PC-9 (cell line): ENCODE data around the gene COA8. TPM values are rescaled to one million over a fixed set of nuclear protein-coding genes. Genes with fewer than 3 reads are reported as not detected.

ENCODE experiments used
- BruUV-seq: library from RNA; stranded (reverse); fragments of 400-500 nt; replicated peaks from 2 replicates; lab custom pipeline; 2021; lab: Mats Ljungman, UMichigan
- CTCF ChIA-PET: fragments of 300-600 bp; sonication (Branson Sonifier 250); formaldehyde crosslinking; loops from one replicate; lab custom pipeline; 2022; ENCODE audit warnings: antibody characterized with exemption; lab: Charles Lee
- POLR2A ChIA-PET: fragments of 300-600 bp; sonication (Branson Sonifier 250); formaldehyde crosslinking; loops from one replicate; lab custom pipeline; 2022; ENCODE audit warnings: antibody characterized with exemption; ENCODE audit not compliant: unreplicated experiment; lab: Charles Lee
- DNase-seq, 2 experiments: peaks; one replicate each; pipeline versions ENCODE4 v3.0.0 to v3.0.0-alpha.2; 2015 to 2022; ENCODE audit warnings: mixed read lengths in 1 of 2
- H2AFZ ChIP-seq: fragments of 200-600 bp; sonication (generic); 2 replicates; pipeline ENCODE4 v1.8.1; 2017; ENCODE audit warnings: antibody characterized with exemption
- H3F3A ChIP-seq: fragments of 200-600 bp; sonication (generic); 2 replicates; pipeline ENCODE4 v1.8.1; 2017; ENCODE audit warnings: antibody characterized with exemption, mild to moderate bottlenecking, low read depth; ENCODE audit not compliant: insufficient read depth
- H3K27ac ChIP-seq: fragments of 200-600 bp; sonication (generic); 2 replicates; pipeline ENCODE4 v1.6.1; 2016; ENCODE audit warnings: mixed run types
- H3K27me3 ChIP-seq: fragments of 200-600 bp; sonication (generic); 2 replicates; pipeline ENCODE4 v1.6.1; 2016; ENCODE audit warnings: low read depth, mixed run types; ENCODE audit not compliant: insufficient read depth
- H3K36me3 ChIP-seq: fragments of 200-600 bp; sonication (generic); 2 replicates; pipeline ENCODE4 v1.6.1; 2016; ENCODE audit warnings: low read depth, mixed run types
- H3K4me1 ChIP-seq: fragments of 200-600 bp; sonication (generic); replicated peaks from 2 replicates; pipeline ENCODE4 v1.6.1; 2016; ENCODE audit warnings: mixed run types; ENCODE audit not compliant: insufficient read depth
- H3K4me2 ChIP-seq: fragments of 200-600 bp; sonication (generic); 2 replicates; pipeline ENCODE4 v1.6.1; 2017; ENCODE audit warnings: mixed run types
- H3K4me3 ChIP-seq: fragments of 200-600 bp; sonication (generic); 2 replicates; pipeline ENCODE4 v1.6.1; 2016; ENCODE audit warnings: mixed run types
- H3K79me2 ChIP-seq: fragments of 200-600 bp; sonication (generic); 2 replicates; pipeline ENCODE4 v1.6.1; 2017; ENCODE audit warnings: low read depth, mixed run types
- H3K9me2 ChIP-seq: fragments of 200-600 bp; sonication (generic); 2 replicates; pipeline ENCODE4 v1.8.1; 2017; ENCODE audit warnings: mild to moderate bottlenecking; ENCODE audit not compliant: insufficient read depth
- H3K9me3 ChIP-seq: fragments of 200-600 bp; sonication (generic); 2 replicates; pipeline ENCODE4 v1.8.1; 2016; ENCODE audit warnings: low read depth; ENCODE audit not compliant: insufficient read depth
- H4K20me1 ChIP-seq: fragments of 200-600 bp; sonication (generic); 2 replicates; pipeline ENCODE4 v1.8.1; 2017; ENCODE audit not compliant: insufficient read depth
- EZH2 ChIP-seq: fragments of 200-600 bp; sonication (generic); IDR thresholded peaks from 2 replicates; pipeline ENCODE4 v1.8.0; 2017; ENCODE audit warnings: antibody characterized with exemption, low read depth
- intact Hi-C: fragments of 100-400 bp; cut with micrococcal nuclease; formaldehyde crosslinking; loops from one replicate; pipeline ENCODE4 v1.10.0; 2022; ENCODE audit not compliant: unreplicated experiment
- total RNA-seq: library from RNA; stranded (reverse); gene quantifications from 2 replicates; pipeline ENCODE4 v1.2.3, GENCODE V29; 2021
- TF ChIP-seq, protein P1 (sequence below): fragments of 200-600 bp; sonication (generic); conservative IDR thresholded peaks from 2 replicates; pipeline ENCODE4 v1.6.1; 2017; ENCODE audit warnings: mixed run types, antibody characterized with exemption, mild to moderate bottlenecking, moderate library complexity

The COA8 gene
- total RNA-seq, 1 experiment from 2014 or later: 101 TPM

DNA sequence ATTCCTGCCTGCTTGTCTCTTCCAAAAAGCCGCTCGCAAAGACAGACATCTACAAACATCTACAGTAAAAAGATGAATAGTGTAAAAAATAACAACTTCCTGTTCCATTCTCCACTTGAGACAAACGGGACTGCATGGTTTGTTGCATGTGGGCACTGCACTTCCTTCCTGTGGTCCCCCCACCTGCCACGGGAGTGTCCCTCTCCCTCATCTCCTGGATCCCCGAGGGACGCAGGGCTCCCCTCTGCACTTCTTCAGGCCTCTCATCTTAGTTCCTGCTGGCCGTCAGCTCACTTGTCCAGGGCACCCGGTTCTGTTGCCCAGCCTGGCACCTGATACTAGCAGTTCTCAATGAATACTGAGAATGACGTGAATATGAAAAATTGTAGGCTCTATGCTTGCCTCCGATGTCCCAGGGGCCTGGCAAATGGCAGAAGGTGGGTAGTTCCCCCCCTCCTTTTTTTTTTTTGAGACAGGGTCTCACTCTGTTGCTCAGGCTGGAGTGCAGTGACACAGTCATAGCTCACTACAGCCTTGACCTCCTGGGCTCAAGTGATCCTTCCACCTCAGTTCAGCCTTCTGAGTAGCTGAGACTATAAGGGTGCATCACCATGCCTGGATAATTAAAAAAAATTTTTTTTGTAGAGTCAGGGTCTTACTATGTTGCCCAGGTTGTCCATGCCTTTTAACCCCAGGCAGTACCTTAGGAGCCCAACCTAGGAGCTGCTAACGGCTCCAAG lies 62.8 kb downstream of the COA8 start:
- peaks cover 52% of the 10 kb centered on the region for H3K4me1 ChIP-seq
- no TSS peak for BruUV-seq

DNA sequence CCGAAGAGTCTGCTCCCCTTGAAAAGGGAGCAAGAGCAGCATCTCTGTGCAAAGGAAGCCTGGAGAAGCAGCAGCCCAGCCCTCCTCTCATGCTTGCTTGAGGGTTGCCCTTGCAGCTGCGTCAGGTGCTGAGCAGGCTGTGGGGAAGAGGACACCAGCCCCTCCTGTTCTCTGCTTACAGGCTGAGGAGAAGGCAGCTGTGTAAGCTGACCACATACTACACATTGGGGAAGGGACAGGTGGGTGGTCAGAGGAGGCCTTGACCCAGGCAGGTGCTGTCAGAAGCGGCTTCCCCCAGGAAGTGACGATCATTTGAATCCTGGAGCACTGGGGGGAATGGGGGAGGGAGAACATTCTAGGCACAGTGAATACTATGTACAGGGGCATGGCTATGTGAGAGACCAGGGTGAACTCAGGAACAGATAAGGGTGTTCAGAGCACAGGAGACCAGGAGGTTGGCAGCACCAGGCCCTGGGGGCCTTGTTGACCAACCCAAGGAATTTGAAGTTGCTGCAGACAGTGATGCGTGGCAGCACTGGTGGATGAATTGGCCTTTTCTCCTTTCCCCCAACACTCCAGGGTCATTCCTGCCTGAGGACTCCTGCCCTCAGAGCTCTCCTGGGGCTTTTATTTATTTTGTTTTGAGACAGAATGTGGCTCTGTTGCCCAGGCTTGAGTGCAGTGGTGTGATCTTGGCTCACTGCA lies 63.5 kb downstream of the COA8 start:
- TF ChIP-seq, protein P1, sequence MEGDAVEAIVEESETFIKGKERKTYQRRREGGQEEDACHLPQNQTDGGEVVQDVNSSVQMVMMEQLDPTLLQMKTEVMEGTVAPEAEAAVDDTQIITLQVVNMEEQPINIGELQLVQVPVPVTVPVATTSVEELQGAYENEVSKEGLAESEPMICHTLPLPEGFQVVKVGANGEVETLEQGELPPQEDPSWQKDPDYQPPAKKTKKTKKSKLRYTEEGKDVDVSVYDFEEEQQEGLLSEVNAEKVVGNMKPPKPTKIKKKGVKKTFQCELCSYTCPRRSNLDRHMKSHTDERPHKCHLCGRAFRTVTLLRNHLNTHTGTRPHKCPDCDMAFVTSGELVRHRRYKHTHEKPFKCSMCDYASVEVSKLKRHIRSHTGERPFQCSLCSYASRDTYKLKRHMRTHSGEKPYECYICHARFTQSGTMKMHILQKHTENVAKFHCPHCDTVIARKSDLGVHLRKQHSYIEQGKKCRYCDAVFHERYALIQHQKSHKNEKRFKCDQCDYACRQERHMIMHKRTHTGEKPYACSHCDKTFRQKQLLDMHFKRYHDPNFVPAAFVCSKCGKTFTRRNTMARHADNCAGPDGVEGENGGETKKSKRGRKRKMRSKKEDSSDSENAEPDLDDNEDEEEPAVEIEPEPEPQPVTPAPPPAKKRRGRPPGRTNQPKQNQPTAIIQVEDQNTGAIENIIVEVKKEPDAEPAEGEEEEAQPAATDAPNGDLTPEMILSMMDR: no peak
- TF ChIP-seq EZH2: no peak
- no peaks in the 10 kb centered on the region for H3K9me3 ChIP-seq

More for the DNA sequence above, 62.8 kb downstream of the COA8 start:
- H3K4me3 ChIP-seq: no peak overlapping the region
- CTCF ChIA-PET: no interaction called here
- peak overlapping the region; percentile 96 for H3K4me2 ChIP-seq
- no peaks in the 10 kb centered on the region for H3K9me2 ChIP-seq
- peaks cover 50% of the 10 kb centered on the region for H3F3A ChIP-seq
- no peak for DNase-seq
- H3K79me2 ChIP-seq: peaks cover 19% of the 10 kb centered on the region
- POLR2A ChIA-PET: interaction anchor here (0.6 kb wide), 1 partner anchor 68 kb away, joined by 4 read pairs; no protein-coding TSS in a partner anchor
- H3K27me3 ChIP-seq: no peaks in the 10 kb centered on the region
- intact Hi-C loops: loop anchor here (1.0 to 2.0 kb wide), 3 partner anchors 31 to 419 kb away; no protein-coding TSS in a partner anchor
- H2AFZ ChIP-seq: no peak overlapping the region
- no peaks in the 10 kb centered on the region for H3K9me3 ChIP-seq
- peaks cover 8% of the 10 kb centered on the region for H4K20me1 ChIP-seq
- H3K27ac ChIP-seq: peak overlapping the region; percentile 33
- no peaks in the 10 kb centered on the region for H3K36me3 ChIP-seq
- TF ChIP-seq, protein P1: no peak

More for the DNA sequence above, 63.5 kb downstream of the COA8 start:
- Histone ChIP-seq H3K4me2 (peak overlapping the region; percentile 96), H3F3A (peaks cover 45% of the 10 kb centered on the region), H3K79me2 (peaks cover 26% of the 10 kb centered on the region), H3K27me3 (no peaks in the 10 kb centered on the region), H3K4me1 (peaks cover 55% of the 10 kb centered on the region), H3K36me3 (no peaks in the 10 kb centered on the region), H3K9me2 (no peaks in the 10 kb centered on the region), H4K20me1 (peaks cover 15% of the 10 kb centered on the region), H2AFZ (no peak overlapping the region), H3K27ac (peak overlapping the region; percentile 92; the same call in 1 of the 2 replicates), H3K4me3 (no peak overlapping the region)
- intact Hi-C loops: no loop called here
- ChIA-PET POLR2A (interaction anchor here (0.6 to 0.7 kb wide), 2 partner anchors 67 to 204 kb away, joined by 3 to 4 read pairs; no protein-coding TSS in a partner anchor), CTCF (no interaction called here)
- DNase-seq: peak in 1 of 2 experiments; percentile 67
- no TSS peak for BruUV-seq
